H9 (cell line): ENCODE data around the gene ZFYVE19. TPM values are rescaled to one million over a fixed set of nuclear protein-coding genes. Genes with fewer than 3 reads are reported as not detected.

Source experiments
- DNase-seq: peaks from one replicate; pipeline ENCODE4 v3.0.0-alpha.2; 2017
- H2AFZ ChIP-seq: one replicate; pipeline ENCODE4 v1.6.1; 2013; ENCODE audit warnings: mild to moderate bottlenecking, low read length, control low read depth, moderate library complexity
- H2AK5ac ChIP-seq: 2 replicates; pipeline ENCODE4 v1.6.1; 2013; ENCODE audit warnings: low read length, control low read depth, mixed read lengths; ENCODE audit not compliant: insufficient read length
- H2BK120ac ChIP-seq: one replicate; pipeline ENCODE4 v1.6.1; 2013; ENCODE audit warnings: low read depth, mild to moderate bottlenecking, low read length, control low read depth, inconsistent platforms; ENCODE audit not compliant: poor library complexity, severe bottlenecking
- H2BK12ac ChIP-seq: 2 replicates; pipeline ENCODE4 v1.6.1; 2013; ENCODE audit warnings: low read length, control low read depth, mixed read lengths, low read depth; ENCODE audit not compliant: insufficient read length
- H2BK15ac ChIP-seq: 2 replicates; pipeline ENCODE4 v1.6.1; 2013; ENCODE audit warnings: low read depth, low read length, control low read depth
- H2BK20ac ChIP-seq: one replicate; pipeline ENCODE4 v1.6.1; 2013; ENCODE audit warnings: low read depth, mild to moderate bottlenecking, low read length, control low read depth, inconsistent platforms; ENCODE audit not compliant: poor library complexity, severe bottlenecking
- H2BK5ac ChIP-seq: 2 replicates; pipeline ENCODE4 v1.6.1; 2013; ENCODE audit warnings: low read length, control low read depth, mixed read lengths; ENCODE audit not compliant: insufficient read length
- H3K14ac ChIP-seq: 2 replicates; pipeline ENCODE4 v1.6.1; 2013; ENCODE audit warnings: low read length, control low read depth; ENCODE audit not compliant: insufficient read depth
- H3K18ac ChIP-seq: 2 replicates; pipeline ENCODE4 v1.6.1; 2013; ENCODE audit warnings: low read depth, mild to moderate bottlenecking, mixed read lengths, low read length, control low read depth; ENCODE audit not compliant: insufficient read length
- H3K23ac ChIP-seq: 2 replicates; pipeline ENCODE4 v1.6.1; 2013; ENCODE audit warnings: low read length, control low read depth, mixed read lengths, low read depth; ENCODE audit not compliant: insufficient read length
- H3K23me2 ChIP-seq: 2 replicates; pipeline ENCODE4 v1.6.1; 2013; ENCODE audit warnings: low read depth, mild to moderate bottlenecking, mixed read lengths, low read length, control low read depth; ENCODE audit not compliant: insufficient read length, poor library complexity, severe bottlenecking
- H3K27ac ChIP-seq: 2 replicates; pipeline ENCODE4 v1.5.1; 2013; ENCODE audit warnings: low read length, control low read depth, mixed read lengths, low read depth; ENCODE audit not compliant: insufficient read length
- H3K27me3 ChIP-seq: 2 replicates; pipeline ENCODE4 v1.6.1; 2013; ENCODE audit warnings: low read length, control low read depth, inconsistent platforms; ENCODE audit not compliant: insufficient read depth
- H3K4ac ChIP-seq: 2 replicates; pipeline ENCODE4 v1.6.1; 2013; ENCODE audit warnings: low read depth, mild to moderate bottlenecking, control low read depth, inconsistent platforms, low read length, moderate library complexity
- H3K4me1 ChIP-seq: 2 replicates; pipeline ENCODE4 v1.6.1; 2013; ENCODE audit warnings: low read length, control low read depth, inconsistent platforms; ENCODE audit not compliant: insufficient read depth
- H3K4me2 ChIP-seq: 2 replicates; pipeline ENCODE4 v1.6.1; 2013; ENCODE audit warnings: low read length, control low read depth, mixed read lengths; ENCODE audit not compliant: insufficient read length, insufficient read depth
- H3K56ac ChIP-seq: 2 replicates; pipeline ENCODE4 v1.6.1; 2013; ENCODE audit warnings: low read depth, mild to moderate bottlenecking, mixed read lengths, low read length, control low read depth; ENCODE audit not compliant: insufficient read length
- H3K79me1 ChIP-seq: 2 replicates; pipeline ENCODE4 v1.6.1; 2013; ENCODE audit warnings: low read depth, mild to moderate bottlenecking, moderate library complexity, low read length, control low read depth, inconsistent platforms; ENCODE audit not compliant: insufficient read depth, poor library complexity, severe bottlenecking
- H3K79me2 ChIP-seq: 2 replicates; pipeline ENCODE4 v1.6.1; 2013; ENCODE audit warnings: low read length, control low read depth, inconsistent platforms; ENCODE audit not compliant: insufficient read depth
- H3K9ac ChIP-seq: 2 replicates; pipeline ENCODE4 v1.6.1; 2013; ENCODE audit warnings: low read length, control low read depth, mixed read lengths; ENCODE audit not compliant: insufficient read length; ENCODE audit errors: extremely low read depth
- H3K9me3 ChIP-seq: one replicate; pipeline ENCODE4 v1.6.1; 2013; ENCODE audit warnings: low read depth, low read length, inconsistent platforms; ENCODE audit not compliant: control insufficient read depth
- H3T11ph ChIP-seq: one replicate; pipeline ENCODE4 v1.6.1; 2013; ENCODE audit warnings: mild to moderate bottlenecking, low read length, control low read depth, inconsistent platforms
- H4K20me1 ChIP-seq: one replicate; pipeline ENCODE4 v1.6.1; 2013; ENCODE audit not compliant: control insufficient read depth, insufficient read length, insufficient read depth
- H4K5ac ChIP-seq: 2 replicates; pipeline ENCODE4 v1.6.1; 2013; ENCODE audit warnings: low read depth, mild to moderate bottlenecking, mixed read lengths, low read length, control low read depth; ENCODE audit not compliant: insufficient read length
- H4K8ac ChIP-seq: replicated peaks from 2 replicates; pipeline ENCODE4 v1.6.1; 2013; ENCODE audit warnings: low read length, control low read depth, mixed read lengths, low read depth; ENCODE audit not compliant: insufficient read length
- H4K91ac ChIP-seq: 2 replicates; pipeline ENCODE4 v1.6.1; 2013; ENCODE audit warnings: low read depth, mild to moderate bottlenecking, moderate library complexity, mixed read lengths, low read length, control low read depth; ENCODE audit not compliant: insufficient read length
- H3K27ac Mint-ChIP-seq, 3 experiments: 2 replicates in 2 of 3; 3 replicates in 1 of 3; pipeline ENCODE4 v1.8.0; 2020 to 2021; ENCODE audit warnings: mixed read lengths in 3 of 3, mild to moderate bottlenecking in 1 of 3, moderate library complexity in 1 of 3
- H3K27me3 Mint-ChIP-seq: 2 replicates; pipeline ENCODE4 v1.8.0; 2021; ENCODE audit warnings: low read depth, mild to moderate bottlenecking, moderate library complexity, mixed read lengths
- H3K36me3 Mint-ChIP-seq, 3 experiments: 2 replicates in 2 of 3; 3 replicates in 1 of 3; pipeline ENCODE4 v1.8.0; 2020 to 2021; ENCODE audit warnings: low read depth in 3 of 3, mixed read lengths in 3 of 3; ENCODE audit not compliant: insufficient read depth in 1 of 3
- H3K4me1 Mint-ChIP-seq, 2 experiments: 2 replicates each; pipeline ENCODE4 v1.8.0; 2020; ENCODE audit warnings: mixed read lengths in 2 of 2
- H3K4me3 Mint-ChIP-seq, 2 experiments: 2 replicates in 1 of 2; 3 replicates in 1 of 2; pipeline ENCODE4 v1.8.0; 2020 to 2021; ENCODE audit warnings: mild to moderate bottlenecking in 2 of 2, mixed read lengths in 2 of 2, moderate library complexity in 1 of 2
- H3K9me3 Mint-ChIP-seq, 2 experiments: 2 replicates in 1 of 2; 3 replicates in 1 of 2; pipeline ENCODE4 v1.8.0; 2020; ENCODE audit warnings: mild to moderate bottlenecking in 2 of 2, mixed read lengths in 2 of 2, moderate library complexity in 1 of 2
- WGBS: extraction: QIAGEN DNeasy Blood & Tissue Kit; methylation state at CpG from one replicate; pipeline ENCODE4 v1.1.7; 2013; ENCODE audit warnings: missing lambda C conversion rate, low lambda C conversion rate, mixed read lengths; ENCODE audit not compliant: insufficient read length; ENCODE audit errors: extremely low coverage; 5-methylcytosine and 5-hydroxymethylcytosine counted together
- total RNA-seq: library from RNA; stranded (reverse); gene quantifications from 2 replicates; pipeline ENCODE4 v1.2.1, GENCODE V29; 2021
- TF ChIP-seq, protein P1 (sequence below): fragments of 200-600 bp; sonication (generic); conservative IDR thresholded peaks from 3 replicates; pipeline ENCODE4 v1.8.0; 2021; ENCODE audit warnings: antibody characterized with exemption, mild to moderate bottlenecking

ZFYVE19 gene
- total RNA-seq, 1 experiment from 2014 or later, result 11.3 TPM

DNA sequence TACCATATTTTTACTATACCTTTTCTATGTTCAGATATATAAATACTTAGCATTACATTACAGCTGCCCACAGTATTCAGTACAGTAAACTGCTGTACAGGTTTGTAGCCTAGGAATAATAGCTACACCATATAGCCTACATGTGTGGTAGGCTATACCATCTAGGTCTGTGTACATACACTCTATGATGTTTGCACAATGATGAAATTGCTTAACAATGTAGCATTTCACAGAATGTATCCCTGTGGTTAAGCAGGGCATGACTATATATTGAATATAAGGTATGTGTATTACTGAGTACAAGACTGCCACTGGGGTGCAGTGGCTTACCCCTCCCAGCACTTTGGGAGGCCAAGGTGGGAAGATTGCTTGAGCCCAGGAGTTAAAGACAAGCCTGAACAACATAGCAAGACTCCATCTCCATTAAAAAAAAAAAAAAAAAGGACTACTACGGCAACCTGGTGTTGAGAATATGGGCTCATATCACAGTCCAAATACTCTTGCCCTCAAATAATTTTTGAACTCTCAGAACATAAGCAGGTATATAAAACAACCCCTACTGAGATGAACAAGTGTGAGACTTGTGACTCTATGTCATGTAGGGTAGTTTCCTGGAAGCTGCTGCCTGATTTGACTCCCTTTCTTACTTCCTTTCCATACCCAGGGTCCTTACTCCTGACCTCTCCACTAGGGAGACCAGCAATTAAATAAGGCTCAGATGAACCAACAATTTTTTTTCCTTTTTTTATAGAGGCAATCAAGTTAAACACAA, 16.9 kb downstream of the ZFYVE19 start:
- no CpG with 5 or more reads among the region's 1 CpG for WGBS

More for the DNA sequence above, 16.9 kb downstream of the ZFYVE19 start:
- no peak overlapping the region for H3K27ac Mint-ChIP-seq
- no peaks in the 10 kb centered on the region; the same call in 1 of the 2 replicates for H3K27me3 Mint-ChIP-seq
- Histone ChIP-seq H3K23me2 (no peaks in the 10 kb centered on the region), H3K4me1 (no peaks in the 10 kb centered on the region), H2AFZ (no peak overlapping the region), H3K4ac (no peak overlapping the region), H4K20me1 (no peaks in the 10 kb centered on the region), H3K27ac (no peak overlapping the region), H4K91ac (no peak overlapping the region), H2BK20ac (no peak overlapping the region), H2BK15ac (no peak overlapping the region), H4K5ac (no peak overlapping the region), H3K23ac (no peak overlapping the region), H2BK12ac (no peak overlapping the region), H4K8ac (no peak overlapping the region), H3K9ac (no peak overlapping the region), H3K27me3 (no peaks in the 10 kb centered on the region), H2AK5ac (no peak overlapping the region), H3K18ac (no peak overlapping the region), H3K4me2 (no peak overlapping the region), H3K56ac (no peak overlapping the region), H3T11ph (no peak overlapping the region), H3K79me2 (no peaks in the 10 kb centered on the region), H3K14ac (no peak overlapping the region), H2BK5ac (no peak overlapping the region), H3K79me1 (no peaks in the 10 kb centered on the region), H3K9me3 (no peaks in the 10 kb centered on the region), H2BK120ac (no peak overlapping the region)
- TF ChIP-seq, protein P1, sequence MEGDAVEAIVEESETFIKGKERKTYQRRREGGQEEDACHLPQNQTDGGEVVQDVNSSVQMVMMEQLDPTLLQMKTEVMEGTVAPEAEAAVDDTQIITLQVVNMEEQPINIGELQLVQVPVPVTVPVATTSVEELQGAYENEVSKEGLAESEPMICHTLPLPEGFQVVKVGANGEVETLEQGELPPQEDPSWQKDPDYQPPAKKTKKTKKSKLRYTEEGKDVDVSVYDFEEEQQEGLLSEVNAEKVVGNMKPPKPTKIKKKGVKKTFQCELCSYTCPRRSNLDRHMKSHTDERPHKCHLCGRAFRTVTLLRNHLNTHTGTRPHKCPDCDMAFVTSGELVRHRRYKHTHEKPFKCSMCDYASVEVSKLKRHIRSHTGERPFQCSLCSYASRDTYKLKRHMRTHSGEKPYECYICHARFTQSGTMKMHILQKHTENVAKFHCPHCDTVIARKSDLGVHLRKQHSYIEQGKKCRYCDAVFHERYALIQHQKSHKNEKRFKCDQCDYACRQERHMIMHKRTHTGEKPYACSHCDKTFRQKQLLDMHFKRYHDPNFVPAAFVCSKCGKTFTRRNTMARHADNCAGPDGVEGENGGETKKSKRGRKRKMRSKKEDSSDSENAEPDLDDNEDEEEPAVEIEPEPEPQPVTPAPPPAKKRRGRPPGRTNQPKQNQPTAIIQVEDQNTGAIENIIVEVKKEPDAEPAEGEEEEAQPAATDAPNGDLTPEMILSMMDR, result no peak
- no peaks in the 10 kb centered on the region for H3K9me3 Mint-ChIP-seq
- H3K36me3 Mint-ChIP-seq, result no peaks in the 10 kb centered on the region; a peak in 1 of 7 replicates
- no peaks in the 10 kb centered on the region for H3K4me1 Mint-ChIP-seq
- H3K4me3 Mint-ChIP-seq, result no peak overlapping the region
- no peak for DNase-seq
